Inferior parietal cortex (tissue), 1 donor: Measurements from ENCODE around the gene CBFA2T2.
A peak's percentile ranks its signal among the peaks of the same experiment; 100 is the strongest.

Experiments
- DNase-seq: peaks from one replicate; pipeline ENCODE4 v3.0.0-alpha.2; 2016; ENCODE audit errors: extremely low spot score

The CBFA2T2 gene

DNA sequence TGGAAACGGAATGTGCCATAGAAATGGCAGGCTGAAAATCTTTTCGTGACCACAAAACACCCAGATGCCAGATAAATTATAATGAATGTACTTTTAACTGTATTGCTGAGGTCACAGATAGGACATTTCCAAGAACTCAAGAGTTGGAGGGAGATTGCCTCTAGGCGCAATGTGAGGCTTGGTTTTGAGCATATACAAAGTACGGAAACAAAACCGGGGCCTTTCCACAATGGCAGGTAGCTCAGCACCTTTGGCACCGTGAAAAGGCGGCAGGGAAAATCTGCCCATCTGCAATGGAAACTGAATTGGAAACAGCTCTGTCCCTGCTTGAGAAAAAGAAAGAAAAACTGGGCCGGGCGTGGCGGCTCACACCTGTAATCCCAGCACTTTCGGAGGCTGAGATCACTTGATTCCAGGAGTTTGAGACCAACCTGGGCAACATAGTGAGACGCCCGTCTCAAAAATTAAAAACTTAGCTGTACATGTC is 161.7 kb downstream of the CBFA2T2 start:
- DNase-seq = no peak

GRCh38 chr20:33653218-33653899 is 163.5 kb downstream of the CBFA2T2 start:
- peak; percentile 72 for DNase-seq

- DNase-seq = no peak
Observed at GRCh38 chr20:33653900-33654596, 164.2 kb downstream of the CBFA2T2 start.

GRCh38 chr20:33654680-33655161 is 164.8 kb downstream of the CBFA2T2 start:
- DNase-seq = no peak

DNA sequence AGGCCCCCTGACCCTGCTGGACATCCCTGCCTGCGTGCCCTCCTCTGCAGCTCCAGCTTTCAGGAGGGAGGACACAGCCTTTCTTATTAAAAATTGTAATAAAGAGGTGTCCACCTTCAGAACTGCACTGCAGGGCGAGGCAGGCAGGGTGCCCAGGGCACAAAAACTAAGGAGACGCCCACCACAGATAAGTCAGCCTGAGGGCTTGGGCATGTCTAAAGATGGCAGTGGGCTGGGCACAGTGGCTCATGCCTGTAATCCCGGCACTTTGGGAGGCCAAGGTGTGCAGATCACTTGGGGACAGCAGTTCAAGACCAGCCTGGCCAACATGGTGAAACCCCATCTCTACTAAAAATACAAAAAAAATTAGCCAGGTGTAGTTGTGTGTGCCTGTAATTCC is 165.3 kb downstream of the CBFA2T2 start:
- DNase-seq = no peak

DNA sequence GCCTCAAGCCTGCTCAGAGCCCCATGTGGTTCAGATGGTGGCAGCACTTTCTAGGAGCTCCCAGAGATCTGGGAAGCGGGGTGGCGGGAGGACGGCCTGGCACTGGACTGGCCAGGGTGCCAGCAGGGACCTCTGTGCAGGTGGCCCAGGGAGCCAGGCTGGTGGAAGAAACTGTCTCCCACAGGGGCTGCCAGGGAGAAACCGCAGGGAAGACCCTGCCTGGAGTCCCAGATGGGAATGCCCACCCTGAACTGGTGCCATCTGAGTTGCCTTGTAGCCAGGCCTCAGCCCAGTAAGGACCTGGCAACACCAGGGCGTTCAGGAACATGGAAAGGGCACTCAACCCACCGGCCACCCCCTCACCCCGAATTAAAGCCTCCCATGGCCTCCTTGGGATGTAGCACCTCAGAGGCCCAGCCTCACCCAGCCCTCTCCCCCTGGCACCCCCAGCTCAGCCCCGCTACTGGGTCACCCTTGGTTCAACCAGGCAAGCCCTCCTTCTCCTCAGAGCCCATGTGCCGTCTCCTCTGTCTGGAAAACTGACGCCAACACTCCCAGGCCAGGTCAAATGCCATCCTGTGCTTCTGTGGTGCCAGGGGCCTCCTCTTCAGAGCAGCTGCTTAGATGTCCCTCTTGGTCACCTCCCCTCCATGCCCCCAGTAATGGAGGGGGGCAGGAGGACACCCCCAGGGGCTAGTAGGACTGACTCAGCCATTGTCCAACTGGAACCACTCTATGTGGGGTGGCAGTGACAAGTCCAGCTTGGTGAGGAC is 166.3 kb downstream of the CBFA2T2 start:
- DNase-seq = no peak

DNA sequence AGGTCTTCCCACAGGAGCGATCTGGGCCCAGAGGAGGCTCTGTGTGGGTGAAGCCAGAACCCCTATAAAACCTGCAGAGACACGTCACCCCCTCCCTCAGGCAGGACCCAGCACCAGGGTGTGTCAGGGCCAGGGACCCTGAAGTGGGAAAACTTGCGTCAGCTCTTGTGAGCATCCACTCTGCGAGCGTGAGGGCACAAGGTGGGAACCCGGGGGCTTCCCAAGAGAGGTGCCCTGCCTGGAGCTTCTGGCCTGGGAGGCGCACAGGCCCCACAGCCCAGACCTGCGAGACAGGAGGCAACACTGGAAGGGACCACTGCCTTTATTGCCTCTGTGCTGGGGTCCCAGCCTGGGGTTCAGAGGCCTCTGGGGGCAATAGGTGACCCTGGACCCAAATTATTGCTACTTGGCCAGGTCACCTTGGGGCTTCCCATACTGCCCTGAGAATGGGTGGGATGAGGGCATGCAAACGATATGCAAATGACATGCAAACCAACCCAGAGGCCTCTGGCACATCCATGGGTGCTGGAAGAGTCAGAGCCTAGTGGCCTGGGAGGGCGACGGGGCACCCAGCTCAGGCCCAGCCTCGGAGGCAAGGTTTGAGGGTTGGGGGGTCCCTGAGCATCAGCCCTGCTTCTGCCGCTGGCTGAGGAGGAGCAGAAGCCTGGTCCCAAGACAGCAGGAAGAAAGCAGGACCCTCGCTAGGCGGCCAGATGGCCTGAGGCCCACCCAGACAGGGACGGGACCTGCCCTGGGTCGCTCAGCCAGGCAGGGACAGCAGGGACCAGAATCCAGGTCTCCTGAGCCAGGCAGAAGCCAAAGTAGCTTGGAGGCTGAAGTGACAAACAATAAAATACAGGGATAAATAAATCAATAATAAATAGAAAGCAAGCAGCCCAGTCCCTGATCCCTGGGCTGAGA is 167.1 kb downstream of the CBFA2T2 start:
- no peak for DNase-seq

DNA sequence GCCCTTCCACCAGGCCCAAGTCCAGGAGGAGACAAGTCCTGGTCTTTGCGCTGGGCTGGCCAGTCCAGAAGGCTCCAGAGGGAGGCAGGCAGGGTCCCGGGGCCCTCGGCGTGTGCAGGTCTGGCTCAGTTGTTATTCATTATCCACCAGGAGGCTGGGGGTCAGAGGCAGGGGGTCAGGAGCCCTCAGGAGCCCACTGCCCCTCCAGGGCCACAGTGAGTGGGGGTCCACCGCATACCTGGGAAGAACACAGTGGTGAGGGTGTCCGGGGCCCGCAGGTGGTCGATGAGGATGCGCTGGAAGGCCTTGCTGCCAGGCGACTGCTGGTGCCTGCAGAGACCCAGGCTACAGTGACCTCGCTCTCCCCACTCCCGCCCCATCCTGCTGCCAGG is 167.8 kb downstream of the CBFA2T2 start:
- DNase-seq = no peak

DNA sequence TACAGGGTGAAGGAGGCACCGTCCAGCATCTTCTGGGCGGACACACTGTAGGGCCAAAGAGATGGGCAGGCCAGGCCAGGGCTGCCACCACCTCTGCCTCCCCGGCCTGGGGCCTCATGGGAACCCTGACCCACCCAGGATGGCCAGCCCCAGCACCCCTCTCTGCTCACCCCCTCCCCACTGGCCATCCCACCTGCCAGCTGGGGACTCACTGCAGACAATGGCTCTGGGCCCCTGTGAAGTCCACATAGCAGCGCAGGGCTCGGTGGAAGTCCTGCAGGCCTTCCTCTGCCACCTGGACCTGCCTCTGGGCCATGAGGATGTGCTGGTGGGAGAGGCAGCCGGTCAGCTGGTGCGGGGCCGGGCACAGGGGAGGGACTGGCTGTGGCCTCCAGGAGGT is 168.6 kb downstream of the CBFA2T2 start:
- no peak for DNase-seq

- no peak for DNase-seq
Observed at GRCh38 chr20:33658929-33659328, 169.0 kb downstream of the CBFA2T2 start.

GRCh38 chr20:33659341-33660034 is 169.6 kb downstream of the CBFA2T2 start:
- DNase-seq = no peak

DNA sequence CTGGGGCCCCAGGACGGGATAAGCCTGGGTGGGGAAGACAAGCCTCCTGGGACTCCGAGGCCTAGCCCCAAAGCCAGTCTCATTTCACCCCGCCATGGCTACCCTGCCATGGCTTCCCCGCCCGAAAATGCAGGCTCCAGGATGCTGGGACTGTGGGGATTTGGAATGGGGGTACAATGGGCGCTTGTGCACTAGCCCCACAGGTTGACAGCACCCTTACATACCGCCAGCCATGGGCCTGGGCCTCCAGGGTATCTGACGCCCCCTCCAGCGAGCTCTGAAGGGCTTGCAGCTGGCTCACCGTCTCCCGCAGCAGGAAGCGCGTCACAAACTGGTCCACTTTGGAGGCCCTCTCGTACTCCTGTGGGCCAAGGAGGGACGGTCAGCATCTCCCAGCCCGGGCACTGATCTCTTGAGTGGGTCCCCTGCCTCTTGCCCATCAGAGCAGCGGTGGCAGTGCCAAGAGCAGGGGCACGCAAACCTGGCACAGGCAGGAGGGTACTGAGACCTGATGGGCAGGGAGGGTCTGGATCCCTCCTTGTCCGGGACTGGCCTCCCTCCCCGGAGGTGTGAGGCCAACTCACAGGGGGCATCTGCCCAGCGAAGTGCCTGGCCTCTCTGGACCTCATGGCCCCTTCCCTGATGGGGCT is 170.3 kb downstream of the CBFA2T2 start:
- DNase-seq = no peak

DNA sequence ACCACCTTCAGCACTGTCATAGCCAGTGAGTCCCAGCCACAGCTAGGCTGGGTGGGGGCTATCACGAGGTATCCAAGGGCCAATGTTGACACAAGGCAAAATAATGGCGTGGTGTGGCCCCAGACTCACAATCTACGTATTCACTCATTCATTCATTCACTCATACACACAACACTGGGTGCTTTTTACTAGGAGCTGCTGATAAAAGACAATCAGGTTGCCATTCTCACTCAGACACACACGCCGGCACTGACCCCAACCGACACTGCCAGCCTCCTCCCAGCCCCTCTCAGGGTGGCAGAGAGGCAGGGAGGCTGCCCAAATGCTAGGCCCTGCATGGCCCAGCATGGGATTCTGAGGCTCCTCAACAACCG is 170.8 kb downstream of the CBFA2T2 start:
- DNase-seq = no peak

DNA sequence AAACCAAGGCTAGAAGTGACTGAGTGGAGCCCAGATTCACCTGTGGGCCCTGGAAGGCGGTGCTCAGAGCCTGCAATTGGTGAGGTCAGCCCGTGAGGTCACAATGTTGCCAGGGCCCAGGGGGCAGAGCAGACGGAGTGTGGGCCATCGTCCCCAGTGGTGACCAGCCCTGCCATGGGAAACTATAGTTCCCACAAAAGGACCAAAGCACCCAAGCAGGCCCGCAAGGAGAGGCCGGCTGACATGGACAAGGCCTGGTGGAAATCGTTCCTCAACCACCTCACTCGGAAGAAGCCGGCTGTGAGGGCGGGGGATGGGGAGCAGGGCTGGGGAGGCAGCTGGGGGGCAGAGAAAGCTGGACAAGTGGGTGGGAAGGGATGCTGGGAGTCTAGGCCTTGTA is 172.3 kb downstream of the CBFA2T2 start, which contains the start of gene C20orf144:
C20orf144 (plus strand) TSS at position 156 of the 400 bp plus-strand sequence; CDS start at position 175, 19 bp downstream.
- DNase-seq = no peak

DNA sequence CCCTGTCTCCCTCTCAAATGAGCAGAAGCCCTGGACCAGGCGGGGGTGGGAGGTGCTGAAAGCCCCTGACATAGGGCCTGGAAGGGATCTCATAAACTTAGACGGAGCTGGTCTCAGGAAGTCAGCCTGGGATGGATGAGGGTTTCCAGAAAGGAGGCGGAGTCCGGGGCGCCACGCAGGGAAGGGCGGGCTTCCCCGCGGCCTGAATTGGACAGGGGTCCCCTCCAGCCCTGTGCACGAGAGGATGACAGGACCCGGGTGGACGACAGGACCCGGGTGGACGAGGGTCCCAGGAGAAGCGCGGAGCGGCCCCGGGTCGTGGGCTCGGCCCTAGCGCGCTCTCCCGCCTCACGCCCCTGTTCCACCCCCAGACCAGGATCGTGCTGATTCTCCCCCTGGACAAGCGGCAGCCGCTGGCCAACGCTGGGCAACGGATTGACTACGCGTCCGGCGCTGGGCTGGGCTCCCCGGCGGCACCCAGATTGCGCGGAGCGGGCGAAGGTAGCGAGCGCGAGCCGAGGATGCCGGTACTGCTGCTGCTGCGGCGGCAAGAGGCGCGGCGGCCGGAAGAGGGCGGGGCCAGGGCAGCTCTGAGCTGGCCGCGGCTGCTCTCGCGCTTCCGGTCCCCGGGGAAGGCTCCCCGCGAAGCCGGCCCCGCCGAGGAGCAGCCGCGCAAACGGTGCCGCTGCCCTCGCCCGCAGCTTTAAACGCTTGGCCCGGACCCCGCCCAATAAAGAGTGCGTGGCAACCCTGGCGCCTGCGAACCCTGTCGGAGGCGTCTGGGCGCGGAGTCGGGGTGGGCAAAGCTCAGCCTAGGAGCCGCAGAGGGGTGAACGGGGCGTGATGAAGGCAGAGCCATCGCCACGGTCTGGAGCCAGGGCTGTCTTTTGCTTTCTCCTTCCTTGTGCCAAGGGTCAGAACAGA is 173.5 kb downstream of the CBFA2T2 start:
- peak; percentile 74 for DNase-seq

DNA sequence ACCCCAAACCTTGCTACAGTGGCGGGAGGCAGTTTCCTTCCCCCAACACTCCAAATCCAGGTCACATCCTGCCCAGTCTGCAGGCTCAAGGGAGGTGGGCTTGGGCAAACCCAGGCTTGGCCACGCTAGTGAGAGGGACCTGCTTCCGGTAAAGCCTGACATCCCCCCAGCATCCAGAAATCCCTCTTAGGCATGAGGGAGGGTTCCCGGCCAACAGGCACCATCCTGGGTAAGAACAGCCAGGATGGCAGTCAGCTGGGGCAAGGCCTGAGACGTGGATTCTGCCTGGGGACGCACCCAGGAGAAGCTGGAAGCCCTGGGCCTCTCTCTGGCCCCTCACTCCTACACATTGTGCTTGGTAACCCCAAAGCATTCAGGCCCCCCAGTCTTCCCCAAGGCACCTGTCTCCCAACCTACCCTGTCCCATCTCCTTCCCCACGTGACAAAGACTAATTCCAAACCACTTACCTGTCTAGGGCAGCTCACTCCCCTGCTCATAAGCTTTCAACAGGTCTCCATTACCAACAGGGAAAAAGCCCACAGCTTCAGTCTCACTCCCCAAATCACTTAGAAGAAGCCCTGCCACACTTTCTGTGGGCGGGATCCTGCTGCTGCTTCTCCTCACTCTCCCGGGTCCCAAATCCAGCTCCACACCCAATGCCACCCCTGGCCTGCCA is 174.3 kb downstream of the CBFA2T2 start:
- no peak for DNase-seq

GRCh38 chr20:33664762-33665144 is 174.9 kb downstream of the CBFA2T2 start:
- DNase-seq = no peak
